PC-9 (cell line): Measurements from ENCODE around the gene GRIK3. TPM values are rescaled to one million over a fixed set of nuclear protein-coding genes. Genes with fewer than 3 reads are reported as not detected.
"Not testable (repeated sequence)": the region's sequence is repeated elsewhere in the genome, so short reads cannot be mapped to it uniquely, and the experiment has no call there.

Experiments
- Bru-seq: library from RNA; stranded (reverse); fragments of 400-500 nt; gene quantifications from one replicate; lab custom pipeline; 2021; lab: Mats Ljungman, UMichigan
- BruChase-seq, 2 experiments: library from RNA; stranded (reverse); fragments of 400-500 nt; gene quantifications; one replicate each; lab custom pipeline; 2021; lab: Mats Ljungman, UMichigan
- BruUV-seq: library from RNA; stranded (reverse); fragments of 400-500 nt; replicated peaks from 2 replicates; lab custom pipeline; 2021; lab: Mats Ljungman, UMichigan
- CTCF ChIA-PET: fragments of 300-600 bp; sonication (Branson Sonifier 250); formaldehyde crosslinking; loops from one replicate; lab custom pipeline; 2022; ENCODE audit warnings: antibody characterized with exemption; lab: Charles Lee
- POLR2A ChIA-PET: fragments of 300-600 bp; sonication (Branson Sonifier 250); formaldehyde crosslinking; loops from one replicate; lab custom pipeline; 2022; ENCODE audit warnings: antibody characterized with exemption; ENCODE audit not compliant: unreplicated experiment; lab: Charles Lee
- DNase-seq, 2 experiments: peaks; one replicate each; pipeline versions ENCODE4 v3.0.0 to v3.0.0-alpha.2; 2015 to 2022; ENCODE audit warnings: mixed read lengths in 1 of 2
- H2AFZ ChIP-seq: fragments of 200-600 bp; sonication (generic); 2 replicates; pipeline ENCODE4 v1.8.1; 2017; ENCODE audit warnings: antibody characterized with exemption
- H3F3A ChIP-seq: fragments of 200-600 bp; sonication (generic); 2 replicates; pipeline ENCODE4 v1.8.1; 2017; ENCODE audit warnings: antibody characterized with exemption, mild to moderate bottlenecking, low read depth; ENCODE audit not compliant: insufficient read depth
- H3K27ac ChIP-seq: fragments of 200-600 bp; sonication (generic); 2 replicates; pipeline ENCODE4 v1.6.1; 2016; ENCODE audit warnings: mixed run types
- H3K27me3 ChIP-seq: fragments of 200-600 bp; sonication (generic); 2 replicates; pipeline ENCODE4 v1.6.1; 2016; ENCODE audit warnings: low read depth, mixed run types; ENCODE audit not compliant: insufficient read depth
- H3K36me3 ChIP-seq: fragments of 200-600 bp; sonication (generic); 2 replicates; pipeline ENCODE4 v1.6.1; 2016; ENCODE audit warnings: low read depth, mixed run types
- H3K4me1 ChIP-seq: fragments of 200-600 bp; sonication (generic); replicated peaks from 2 replicates; pipeline ENCODE4 v1.6.1; 2016; ENCODE audit warnings: mixed run types; ENCODE audit not compliant: insufficient read depth
- H3K4me2 ChIP-seq: fragments of 200-600 bp; sonication (generic); 2 replicates; pipeline ENCODE4 v1.6.1; 2017; ENCODE audit warnings: mixed run types
- H3K4me3 ChIP-seq: fragments of 200-600 bp; sonication (generic); 2 replicates; pipeline ENCODE4 v1.6.1; 2016; ENCODE audit warnings: mixed run types
- H3K79me2 ChIP-seq: fragments of 200-600 bp; sonication (generic); 2 replicates; pipeline ENCODE4 v1.6.1; 2017; ENCODE audit warnings: low read depth, mixed run types
- H3K9me2 ChIP-seq: fragments of 200-600 bp; sonication (generic); 2 replicates; pipeline ENCODE4 v1.8.1; 2017; ENCODE audit warnings: mild to moderate bottlenecking; ENCODE audit not compliant: insufficient read depth
- H3K9me3 ChIP-seq: fragments of 200-600 bp; sonication (generic); 2 replicates; pipeline ENCODE4 v1.8.1; 2016; ENCODE audit warnings: low read depth; ENCODE audit not compliant: insufficient read depth
- H4K20me1 ChIP-seq: fragments of 200-600 bp; sonication (generic); 2 replicates; pipeline ENCODE4 v1.8.1; 2017; ENCODE audit not compliant: insufficient read depth
- CTCF ChIP-seq: fragments of 200-600 bp; sonication (generic); conservative IDR thresholded peaks from 2 replicates; pipeline ENCODE4 v1.6.1; 2017; ENCODE audit warnings: mixed run types, antibody characterized with exemption, mild to moderate bottlenecking, moderate library complexity
- EZH2 ChIP-seq: fragments of 200-600 bp; sonication (generic); IDR thresholded peaks from 2 replicates; pipeline ENCODE4 v1.8.0; 2017; ENCODE audit warnings: antibody characterized with exemption, low read depth
- intact Hi-C: fragments of 100-400 bp; cut with micrococcal nuclease; formaldehyde crosslinking; loops from one replicate; pipeline ENCODE4 v1.10.0; 2022; ENCODE audit not compliant: unreplicated experiment
- long read RNA-seq: library from polyadenylated mRNA; stranded (forward); transcript quantifications from one replicate; pipeline ENCODE4 v2.0.0, GENCODE V29; 2022
- total RNA-seq: library from RNA; stranded (reverse); gene quantifications from 2 replicates; pipeline ENCODE4 v1.2.3, GENCODE V29; 2021

Gene GRIK3
- total RNA-seq (not detected in 2 replicates), Bru-seq, nascent RNA (percentile 4 among the genes with signal in this experiment), BruChase-seq, experiment 1, labeled RNA remaining after a 2-hour chase (percentile 2 among the genes with signal in this experiment), BruChase-seq, experiment 2, labeled RNA remaining after a 6-hour chase (percentile 5 among the genes with signal in this experiment)
- long read RNA-seq = 0 reads

GRCh38 chr1:37034121-37035013, at the start of gene GRIK3:
TSS of gene GRIK3 (minus strand) at chr1:37034515. CDS start at chr1:37034108, 407 bp downstream.
- CTCF ChIA-PET = no interaction called here

GRCh38 chr1:37084013-37084412, 49.7 kb upstream of the GRIK3 start:
- Histone ChIP-seq H3K4me1 (no peaks in the 10 kb centered on the region), H3K36me3 (no peaks in the 10 kb centered on the region), H3K4me2 (no peak overlapping the region), H2AFZ (no peak overlapping the region), H3K4me3 (no peak overlapping the region), H3K9me2 (no peaks in the 10 kb centered on the region), H3F3A (no peaks in the 10 kb centered on the region), H3K27me3 (peaks cover 33% of the 10 kb centered on the region; the same call in 1 of the 2 replicates), H3K9me3 (no peaks in the 10 kb centered on the region), H4K20me1 (no peaks in the 10 kb centered on the region), H3K79me2 (no peaks in the 10 kb centered on the region), H3K27ac (no peak overlapping the region)
- BruUV-seq = no TSS peak
- no peak for TF ChIP-seq CTCF
- no peak for TF ChIP-seq EZH2
- intact Hi-C loops = no loop called here
- POLR2A ChIA-PET = no interaction called here
- CTCF ChIA-PET = no interaction called here
- no peak for DNase-seq

More at GRCh38 chr1:37034121-37035013, at the start of gene GRIK3:
- Histone ChIP-seq H3K79me2 (no peaks in the 10 kb centered on the region), H3K4me3 (no peak within 1 kb of the TSS), H3K9me2 (no peaks in the 10 kb centered on the region), H3K27ac (no peak within 1 kb of the TSS), H3K36me3 (no peaks in the 10 kb centered on the region), H2AFZ (no peak within 1 kb of the TSS), H3F3A (no peaks in the 10 kb centered on the region), H4K20me1 (no peaks in the 10 kb centered on the region), H3K4me1 (no peaks in the 10 kb centered on the region), H3K4me2 (no peak within 1 kb of the TSS), H3K9me3 (no peaks in the 10 kb centered on the region), H3K27me3 (peaks cover 39% of the 10 kb centered on the region)
- POLR2A ChIA-PET = no interaction called here
- no TSS peak for BruUV-seq
- intact Hi-C loops = no loop called here
- TF ChIP-seq EZH2 (no peak), CTCF (no peak)
- no peak for DNase-seq

- H3K79me2 ChIP-seq = no peaks in the 10 kb centered on the region
- no peak overlapping the region for H3K27ac ChIP-seq
- no TSS peak for BruUV-seq
- no peak overlapping the region for H3K4me3 ChIP-seq
- H4K20me1 ChIP-seq = no peaks in the 10 kb centered on the region
- POLR2A ChIA-PET = no interaction called here
- DNase-seq = no peak
- H3K27me3 ChIP-seq = peaks cover 31% of the 10 kb centered on the region; the same call in 1 of the 2 replicates
- H3K9me3 ChIP-seq = no peaks in the 10 kb centered on the region
- no peak overlapping the region for H2AFZ ChIP-seq
- H3K4me1 ChIP-seq = no peaks in the 10 kb centered on the region
- CTCF ChIA-PET = interaction anchor here (0.6 kb wide), 1 partner anchor 509 kb away, joined by 3 read pairs; no protein-coding TSS in a partner anchor
- no peak overlapping the region for H3K4me2 ChIP-seq
- no peaks in the 10 kb centered on the region for H3K36me3 ChIP-seq
- TF ChIP-seq EZH2 = no peak
- no peak for TF ChIP-seq CTCF
- intact Hi-C loops = no loop called here
- no peaks in the 10 kb centered on the region for H3K9me2 ChIP-seq
- no peaks in the 10 kb centered on the region for H3F3A ChIP-seq
These were observed 49.3 kb upstream of the GRIK3 start for GRCh38 chr1:37083603-37084002.

GRCh38 chr1:37080296-37080986, 46.1 kb upstream of the GRIK3 start:
- H3F3A ChIP-seq, H3K4me2 ChIP-seq, H3K36me3 ChIP-seq, DNase-seq, CTCF ChIA-PET, intact Hi-C loops, BruUV-seq, H3K9me3 ChIP-seq, H3K4me1 ChIP-seq, H2AFZ ChIP-seq, POLR2A ChIA-PET, H3K9me2 ChIP-seq, H3K27ac ChIP-seq, H3K79me2 ChIP-seq, H3K4me3 ChIP-seq, H4K20me1 ChIP-seq: not testable (repeated sequence)
- H3K27me3 ChIP-seq = peaks cover 44% of the 10 kb centered on the region
